ENCODE measurements around the gene SGTA.

SGTA gene

GRCh38 chr19:2720777-2721569 is 62.1 kb downstream of the SGTA start, which contains the start of gene DIRAS1:
TSS of gene DIRAS1 (minus strand) at chr19:2721372. CDS start at chr19:2717806, 3,566 bp downstream.
- 0 out of 2 replicates have a peak, but pooled peaks cover 4% of the 10 kb centered on the region for H3F3A ChIP-seq (ENCODE audit: insufficient read depth, low read length)
- peaks cover 80% of the 10 kb centered on the region for H3K27me3 ChIP-seq (replicated peaks; ENCODE audit: insufficient read depth, low read length)
- no peak within 1 kb of the TSS for H3K4me3 ChIP-seq (ENCODE audit: low read length)
- H2AFZ ChIP-seq (ENCODE audit: low read length), result no peak within 1 kb of the TSS
- H3K9me2 ChIP-seq (replicated peaks; ENCODE audit: insufficient read depth, low read length), result no peaks in the 10 kb centered on the region
- H3K9ac ChIP-seq (ENCODE audit: low read length), result no peak within 1 kb of the TSS
- H3K4me2 ChIP-seq (ENCODE audit: low read depth, low read length), result no peak within 1 kb of the TSS; the same call in 1 of the 2 replicates
- TF ChIP-seq EZH2 (optimal IDR thresholded peaks at IDR 0.05; ENCODE audit: low read depth, low read length) (no peak), CTCF (IDR thresholded peaks at IDR 0.05; ENCODE audit: low read length) (no peak), EZH2phosphoT487 (IDR thresholded peaks at IDR 0.05; ENCODE audit: low read length) (no peak)
- H3K79me2 ChIP-seq (ENCODE audit: low read length), result no peaks in the 10 kb centered on the region
- H3K4me1 ChIP-seq (ENCODE audit: low read length), result no peaks in the 10 kb centered on the region
- no peaks in the 10 kb centered on the region for H3K36me3 ChIP-seq (replicated peaks; ENCODE audit: insufficient read depth, low read length)
- no peak within 1 kb of the TSS for H3K27ac ChIP-seq (ENCODE audit: low read length)
- no peaks in the 10 kb centered on the region for H4K20me1 ChIP-seq (ENCODE audit: insufficient read depth, low read length)
- H3K9me3 ChIP-seq (replicated peaks; ENCODE audit: insufficient read depth, low read length), result no peaks in the 10 kb centered on the region
- no peak for DNase-seq

- H3K36me3 ChIP-seq (replicated peaks; ENCODE audit: insufficient read depth, low read length), result no peaks in the 10 kb centered on the region
- no peaks in the 10 kb centered on the region for H3K9me2 ChIP-seq (replicated peaks; ENCODE audit: insufficient read depth, low read length)
- no peaks in the 10 kb centered on the region for H3K9me3 ChIP-seq (replicated peaks; ENCODE audit: insufficient read depth, low read length)
- H2AFZ ChIP-seq (ENCODE audit: low read length), result no peak overlapping the region
- no peak overlapping the region for H3K27ac ChIP-seq (ENCODE audit: low read length)
- peaks cover 76% of the 10 kb centered on the region for H3K27me3 ChIP-seq (replicated peaks; ENCODE audit: insufficient read depth, low read length)
- H3K4me3 ChIP-seq (ENCODE audit: low read length), result no peak overlapping the region
- no peaks in the 10 kb centered on the region for H3K79me2 ChIP-seq (ENCODE audit: low read length)
- TF ChIP-seq EZH2phosphoT487 (IDR thresholded peaks at IDR 0.05; ENCODE audit: low read length) (no peak), CTCF (IDR thresholded peaks at IDR 0.05; ENCODE audit: low read length) (no peak), EZH2 (optimal IDR thresholded peaks at IDR 0.05; ENCODE audit: low read depth, low read length) (no peak)
- no peak overlapping the region for H3K4me2 ChIP-seq (ENCODE audit: low read depth, low read length)
- H4K20me1 ChIP-seq (ENCODE audit: insufficient read depth, low read length), result no peaks in the 10 kb centered on the region
- H3K4me1 ChIP-seq (ENCODE audit: low read length), result no peaks in the 10 kb centered on the region
- DNase-seq, result no peak
- no peak overlapping the region for H3K9ac ChIP-seq (ENCODE audit: low read length)
- 0 out of 2 replicates have a peak, but pooled peaks cover 4% of the 10 kb centered on the region for H3F3A ChIP-seq (ENCODE audit: insufficient read depth, low read length)
Measured at GRCh38 chr19:2719920-2720776, 62.9 kb downstream of the SGTA start.

GRCh38 chr19:2719232-2719735 is 63.8 kb downstream of the SGTA start:
- H3K27me3 ChIP-seq (replicated peaks; ENCODE audit: insufficient read depth, low read length), result peaks cover 74% of the 10 kb centered on the region

More at GRCh38 chr19:2719232-2719735, 63.8 kb downstream of the SGTA start:
- Histone ChIP-seq H3K9ac (ENCODE audit: low read length) (no peak overlapping the region), H3K9me3 (replicated peaks; ENCODE audit: insufficient read depth, low read length) (no peaks in the 10 kb centered on the region), H3K79me2 (ENCODE audit: low read length) (no peaks in the 10 kb centered on the region), H3K27ac (ENCODE audit: low read length) (no peak overlapping the region), H3K36me3 (replicated peaks; ENCODE audit: insufficient read depth, low read length) (no peaks in the 10 kb centered on the region), H2AFZ (ENCODE audit: low read length) (no peak overlapping the region), H3K9me2 (replicated peaks; ENCODE audit: insufficient read depth, low read length) (no peaks in the 10 kb centered on the region), H3K4me1 (ENCODE audit: low read length) (no peaks in the 10 kb centered on the region), H3F3A (ENCODE audit: insufficient read depth, low read length) (0 out of 2 replicates have a peak, but pooled peaks cover 4% of the 10 kb centered on the region), H4K20me1 (ENCODE audit: insufficient read depth, low read length) (no peaks in the 10 kb centered on the region), H3K4me2 (ENCODE audit: low read depth, low read length) (no peak overlapping the region), H3K4me3 (ENCODE audit: low read length) (no peak overlapping the region)
- TF ChIP-seq CTCF (IDR thresholded peaks at IDR 0.05; ENCODE audit: low read length) (no peak), EZH2phosphoT487 (IDR thresholded peaks at IDR 0.05; ENCODE audit: low read length) (no peak), EZH2 (optimal IDR thresholded peaks at IDR 0.05; ENCODE audit: low read depth, low read length) (no peak)
- no peak for DNase-seq
